Measurements from ENCODE around the gene ANKDD1A.

ANKDD1A gene

GRCh38 chr15:64895285-64896065 is 16.2 kb upstream of the ANKDD1A start:
- peak; percentile 77 for DNase-seq (ENCODE audit: low spot score)

- peak; percentile 44 for DNase-seq (ENCODE audit: low spot score)
Measured at GRCh38 chr15:64896371-64897069, 15.2 kb upstream of the ANKDD1A start.

GRCh38 chr15:64897345-64897985 is 14.2 kb upstream of the ANKDD1A start:
- no peak for DNase-seq (ENCODE audit: low spot score)

- no peak for DNase-seq (ENCODE audit: low spot score)
Measured at GRCh38 chr15:64898406-64898805, 13.3 kb upstream of the ANKDD1A start.

GRCh38 chr15:64901141-64901540 is 10.6 kb upstream of the ANKDD1A start:
- DNase-seq (ENCODE audit: low spot score): no peak

GRCh38 chr15:64901914-64902313 is 9.8 kb upstream of the ANKDD1A start:
- no peak for DNase-seq (ENCODE audit: low spot score)

- DNase-seq (ENCODE audit: low spot score): no peak
Measured at GRCh38 chr15:64902863-64903262, 8.8 kb upstream of the ANKDD1A start.

GRCh38 chr15:64903326-64903950 is 8.3 kb upstream of the ANKDD1A start:
- no peak for DNase-seq (ENCODE audit: low spot score)

- DNase-seq (ENCODE audit: low spot score): no peak
Measured at GRCh38 chr15:64904189-64904588, 7.5 kb upstream of the ANKDD1A start.

- DNase-seq (ENCODE audit: low spot score): peak; percentile 67
Measured at GRCh38 chr15:64905119-64905831, 6.4 kb upstream of the ANKDD1A start.

GRCh38 chr15:64905941-64906340 is 5.8 kb upstream of the ANKDD1A start:
- no peak for DNase-seq (ENCODE audit: low spot score)

- DNase-seq (ENCODE audit: low spot score): no peak
Measured at GRCh38 chr15:64906402-64906801, 5.3 kb upstream of the ANKDD1A start.

- DNase-seq (ENCODE audit: low spot score): no peak
Measured at GRCh38 chr15:64907991-64908390, 3.7 kb upstream of the ANKDD1A start.

- no peak for DNase-seq (ENCODE audit: low spot score)
Measured at GRCh38 chr15:64909546-64909945, 2.2 kb upstream of the ANKDD1A start.

GRCh38 chr15:64912379-64913325 is 950 bp downstream of the ANKDD1A start:
- DNase-seq (ENCODE audit: low spot score): no peak

GRCh38 chr15:64915518-64916227 is 4.0 kb downstream of the ANKDD1A start:
- no peak for DNase-seq (ENCODE audit: low spot score)

GRCh38 chr15:64916365-64916764 is 4.7 kb downstream of the ANKDD1A start:
- DNase-seq (ENCODE audit: low spot score): no peak

- DNase-seq (ENCODE audit: low spot score): no peak
Measured at GRCh38 chr15:64917211-64917610, 5.5 kb downstream of the ANKDD1A start.

- no peak for DNase-seq (ENCODE audit: low spot score)
Measured at GRCh38 chr15:64919721-64920120, 8.0 kb downstream of the ANKDD1A start.

- no peak for DNase-seq (ENCODE audit: low spot score)
Measured at GRCh38 chr15:64921711-64922110, 10.0 kb downstream of the ANKDD1A start.

Data from pons (tissue), 1 donor.